Skeletal muscle cell (primary cell): ENCODE results near the gene ZNF148.
"Not testable (repeated sequence)": the region's sequence is repeated elsewhere in the genome, so short reads cannot be mapped to it uniquely, and the experiment has no call there.

Experiments
- DNase-seq: peaks from one replicate; pipeline ENCODE4 v3.0.0-alpha.2; 2010; ENCODE audit warnings: low read depth
- H3K4me3 ChIP-seq: 2 replicates; pipeline ENCODE4 v1.5.1; 2011; ENCODE audit warnings: low read depth, mild to moderate bottlenecking, control low read depth, low read length, moderate library complexity

ZNF148 gene

GRCh38 chr3:125374996-125375941 lies at the start of gene ZNF148:
Gene ZNF148, minus strand, starts transcription at chr3:125375325. Its CDS starts 61,685 bp downstream, at chr3:125313640.
- H3K4me3 ChIP-seq = peak within 1 kb of the TSS; percentile 71
- DNase-seq = peak; percentile 64

DNA sequence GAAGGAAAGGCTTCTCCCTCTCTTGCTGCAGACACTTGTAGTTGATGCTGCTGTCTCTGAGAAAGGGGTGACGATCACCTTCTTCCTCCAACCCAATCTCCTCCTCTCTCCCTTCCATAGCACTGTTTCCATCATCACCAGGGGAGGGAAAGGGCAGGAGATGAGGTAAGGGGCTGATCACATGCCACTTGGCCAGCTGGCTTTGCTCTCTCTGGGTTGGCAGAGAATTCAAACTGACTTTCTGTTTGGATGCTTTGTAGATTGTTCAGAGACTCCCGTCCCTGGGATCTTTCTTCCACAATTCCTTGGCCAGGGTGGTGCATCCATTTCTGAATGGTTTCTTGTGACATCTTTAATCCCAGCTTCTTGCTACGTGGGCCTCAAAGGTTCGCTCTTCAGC lies 43.2 kb upstream of the ZNF148 start:
- no peak overlapping the region for H3K4me3 ChIP-seq
- DNase-seq = no peak

DNA sequence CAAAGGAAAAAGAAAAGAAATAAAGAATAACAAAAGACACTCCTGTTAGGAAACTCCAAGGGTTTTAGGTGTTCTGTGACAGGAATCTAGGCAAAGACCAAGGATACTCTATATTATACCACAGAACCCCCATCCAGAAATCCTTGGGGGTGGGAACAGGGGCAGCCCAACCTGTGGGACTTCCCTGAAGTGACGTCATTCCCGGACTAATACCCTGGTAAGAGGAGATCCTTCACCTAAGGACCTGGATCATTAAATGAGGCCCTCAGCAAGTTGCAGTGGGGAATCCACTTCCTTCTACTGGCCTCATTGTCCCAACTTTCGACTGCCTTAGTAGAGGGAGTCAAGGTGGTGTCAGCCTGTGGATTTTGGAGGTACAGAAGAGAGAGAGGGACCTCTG lies 41.1 kb upstream of the ZNF148 start:
- H3K4me3 ChIP-seq = no peak overlapping the region
- DNase-seq = no peak

- no peak overlapping the region for H3K4me3 ChIP-seq
- DNase-seq = no peak
Measured at GRCh38 chr3:125414669-125415068, 39.5 kb upstream of the ZNF148 start.

GRCh38 chr3:125410922-125411321 lies 35.8 kb upstream of the ZNF148 start:
- no peak for DNase-seq
- no peak overlapping the region for H3K4me3 ChIP-seq

DNA sequence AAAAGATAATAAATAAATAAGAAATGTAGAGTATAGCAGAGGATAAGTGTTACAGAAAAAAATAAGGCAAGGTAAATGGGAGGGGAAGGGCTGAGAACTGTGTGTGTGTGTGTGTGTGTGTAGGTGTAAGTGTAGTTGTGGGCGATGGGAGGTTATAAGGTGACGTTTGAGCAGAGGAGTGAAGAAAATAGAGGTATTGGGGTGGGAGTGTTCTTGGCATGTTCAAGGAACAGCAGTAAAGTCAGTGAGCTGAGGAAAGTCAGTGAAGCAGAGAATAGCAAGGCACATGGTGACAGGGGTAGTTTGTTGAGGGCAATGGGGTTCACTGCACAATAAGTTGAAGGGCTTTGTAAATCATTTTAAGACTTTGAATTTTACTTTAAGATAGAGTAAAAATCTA lies 30.9 kb upstream of the ZNF148 start:
- no peak for DNase-seq
- H3K4me3 ChIP-seq = no peak overlapping the region

- H3K4me3 ChIP-seq, DNase-seq: not testable (repeated sequence)
Measured at GRCh38 chr3:125405515-125405914, 30.4 kb upstream of the ZNF148 start.

GRCh38 chr3:125403789-125404188 lies 28.7 kb upstream of the ZNF148 start:
- H3K4me3 ChIP-seq = no peak overlapping the region
- DNase-seq = no peak

DNA sequence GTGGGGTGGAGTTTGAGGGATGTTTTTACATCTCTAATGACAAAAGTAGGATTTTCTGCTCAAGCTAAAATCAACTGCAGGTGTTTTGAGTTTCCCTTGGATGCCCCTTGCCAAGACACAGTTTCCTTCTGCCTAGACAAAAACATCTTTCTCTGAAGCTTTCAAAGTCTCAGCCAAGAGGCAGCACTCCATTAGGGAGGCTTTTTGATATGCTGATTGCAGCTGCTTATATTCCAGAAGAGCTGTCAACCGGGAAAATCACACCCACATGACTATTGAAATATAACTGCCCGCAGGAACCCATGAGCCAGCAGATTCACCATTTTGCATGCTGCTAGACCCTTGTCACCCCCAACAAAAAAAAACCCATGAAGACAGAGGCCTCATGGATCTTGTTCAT lies 27.5 kb upstream of the ZNF148 start:
- no peak overlapping the region for H3K4me3 ChIP-seq
- DNase-seq = no peak

DNA sequence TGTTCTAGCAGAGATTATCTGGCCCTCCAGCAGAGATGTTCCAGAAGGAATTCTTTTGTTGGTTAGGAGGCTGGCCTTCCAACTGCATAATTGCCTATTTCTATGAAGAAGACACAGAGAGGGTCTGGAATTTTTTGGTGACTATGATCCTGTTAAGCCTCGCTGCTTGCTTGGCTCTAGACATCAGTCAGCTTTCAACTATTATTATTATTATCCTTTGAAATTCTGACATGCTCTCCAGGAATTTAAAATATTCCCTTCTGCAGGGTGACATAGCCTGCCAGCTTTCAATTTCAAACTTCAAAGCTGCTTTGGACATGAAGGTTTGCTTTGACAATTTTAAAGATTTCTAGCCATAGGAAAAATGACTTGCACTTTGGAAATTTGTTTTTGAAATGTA lies 26.3 kb upstream of the ZNF148 start:
- DNase-seq = no peak

DNA sequence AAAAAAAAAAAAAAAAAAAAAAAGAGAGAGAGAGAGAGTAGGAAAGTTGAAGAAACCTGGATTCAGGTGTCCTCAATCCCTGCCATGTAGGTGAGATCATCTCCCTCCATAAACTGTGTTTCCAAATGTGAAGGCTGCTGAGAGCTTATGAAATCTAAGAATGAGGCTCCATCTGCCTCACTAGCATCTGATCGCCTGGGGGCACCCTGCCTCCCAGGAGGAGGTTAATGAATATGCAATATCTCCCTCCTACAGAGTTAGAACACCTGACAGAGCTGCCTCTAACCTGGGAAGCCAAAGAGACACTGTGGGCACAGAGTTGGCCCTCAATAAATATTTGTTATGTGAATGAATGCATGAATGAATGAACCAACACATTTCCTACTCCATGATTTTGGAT lies 23.8 kb upstream of the ZNF148 start:
- H3K4me3 ChIP-seq = no peak overlapping the region
- no peak for DNase-seq

More for the DNA sequence above, 26.3 kb upstream of the ZNF148 start:
- H3K4me3 ChIP-seq = no peak overlapping the region

- no peak for DNase-seq
- no peak overlapping the region for H3K4me3 ChIP-seq
Measured at GRCh38 chr3:125395091-125395490, 20.0 kb upstream of the ZNF148 start.

GRCh38 chr3:125394406-125394805 lies 19.3 kb upstream of the ZNF148 start:
- H3K4me3 ChIP-seq = no peak overlapping the region
- DNase-seq = no peak

- H3K4me3 ChIP-seq = no peak overlapping the region
- no peak for DNase-seq
Measured at GRCh38 chr3:125389282-125389681, 14.2 kb upstream of the ZNF148 start.

GRCh38 chr3:125388369-125388768 lies 13.2 kb upstream of the ZNF148 start:
- not testable (repeated sequence) for DNase-seq, H3K4me3 ChIP-seq

DNA sequence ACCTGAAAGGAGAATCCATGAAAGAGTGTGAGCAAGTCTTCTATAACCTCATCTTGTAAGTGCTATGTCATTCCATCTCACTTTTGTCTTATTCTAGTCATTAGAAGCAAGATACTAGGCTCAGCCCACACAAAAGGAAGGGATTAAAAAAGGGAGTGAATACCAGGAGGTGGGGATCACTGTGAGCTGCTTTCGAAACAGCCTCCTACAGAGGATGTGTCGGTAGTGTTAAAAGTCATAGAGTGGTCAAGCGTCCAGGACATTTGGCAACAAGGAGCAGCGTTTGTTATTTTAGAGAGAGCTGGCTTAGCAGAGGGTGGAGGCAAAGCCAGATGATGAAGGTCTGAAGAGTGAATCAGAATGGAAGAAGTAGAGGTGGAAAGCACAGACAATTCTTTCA lies 11.7 kb upstream of the ZNF148 start:
- no peak overlapping the region for H3K4me3 ChIP-seq
- DNase-seq = peak; percentile 78

DNA sequence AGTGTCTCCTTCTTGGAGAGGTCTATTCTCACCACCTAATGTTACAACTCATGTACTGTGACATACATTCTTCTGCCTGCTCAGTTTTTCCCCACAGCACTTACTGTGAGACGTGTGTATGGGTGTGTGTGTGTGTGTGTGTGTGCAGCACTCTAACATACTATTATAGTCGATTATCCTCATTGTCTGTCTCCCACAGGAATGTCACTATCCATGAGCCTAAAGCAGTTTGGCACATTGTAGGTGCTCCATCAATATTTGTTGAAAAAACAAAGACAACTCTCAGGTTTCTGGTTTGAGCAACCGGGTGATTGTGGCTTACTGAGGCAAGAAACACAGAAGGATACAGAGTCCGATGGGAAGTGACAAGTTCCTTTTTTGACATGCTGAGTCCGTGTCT lies 8.6 kb upstream of the ZNF148 start:
- no peak for DNase-seq
- no peak overlapping the region for H3K4me3 ChIP-seq

- no peak for DNase-seq
- no peak overlapping the region for H3K4me3 ChIP-seq
Measured at GRCh38 chr3:125382298-125382697, 7.2 kb upstream of the ZNF148 start.

DNA sequence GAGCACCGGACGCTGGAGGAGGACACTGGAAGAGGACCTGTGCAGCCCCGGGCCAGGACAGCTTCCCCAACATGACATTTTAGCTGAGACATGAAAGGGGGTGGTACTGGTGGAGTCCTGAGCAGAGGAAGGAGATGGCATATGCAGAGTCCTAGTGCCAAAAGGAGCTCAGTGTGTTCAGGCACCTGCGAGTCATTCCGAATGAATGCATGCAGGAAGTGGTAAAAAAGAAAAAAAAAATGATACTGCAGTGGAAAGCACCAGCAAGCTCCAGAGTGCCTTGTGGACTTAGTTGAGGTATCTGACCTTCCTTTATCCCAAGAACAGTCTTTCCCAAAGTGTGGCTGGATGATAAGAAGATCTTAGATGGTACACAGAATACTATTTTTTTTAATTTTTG lies 6.6 kb upstream of the ZNF148 start:
- H3K4me3 ChIP-seq = no peak overlapping the region
- DNase-seq = no peak

- no peak overlapping the region for H3K4me3 ChIP-seq
- DNase-seq = no peak
Measured at GRCh38 chr3:125381314-125381713, 6.2 kb upstream of the ZNF148 start.

DNA sequence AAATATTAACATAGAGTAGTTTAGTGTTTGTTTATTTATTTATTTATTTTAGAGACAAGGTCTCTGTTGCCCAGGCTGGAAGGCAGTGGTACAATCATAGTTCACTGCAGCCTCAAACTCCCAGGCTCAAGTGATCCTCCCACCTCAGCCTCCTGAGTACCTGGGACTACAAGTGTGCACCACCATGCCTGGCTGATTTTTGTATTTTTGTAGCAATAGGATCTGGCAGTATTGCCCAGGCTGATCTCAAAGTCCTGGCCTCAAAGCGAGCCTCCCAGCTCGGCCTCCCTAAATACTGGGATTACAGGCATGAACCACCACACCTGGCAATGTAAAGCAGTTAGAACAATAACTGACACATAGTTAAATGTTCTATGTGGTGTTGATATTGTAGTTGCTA lies 4.4 kb upstream of the ZNF148 start:
- DNase-seq = no peak
- H3K4me3 ChIP-seq = no peak overlapping the region
